NCI-H2081 treated with DMSO at 0.1 percent for 48 hours (cell line): Measurements from ENCODE around the gene INPP5F.
"Not testable (repeated sequence)": the region's sequence is repeated elsewhere in the genome, so short reads cannot be mapped to it uniquely, and the experiment has no call there.

Source experiments
- DNase-seq: peaks from one replicate; lab custom pipeline; 2025; lab: John Stamatoyannopoulos, UW

Gene INPP5F

GRCh38 chr10:119707331-119707730, 18.5 kb upstream of the INPP5F start:
- DNase-seq, result not testable (repeated sequence)

DNA sequence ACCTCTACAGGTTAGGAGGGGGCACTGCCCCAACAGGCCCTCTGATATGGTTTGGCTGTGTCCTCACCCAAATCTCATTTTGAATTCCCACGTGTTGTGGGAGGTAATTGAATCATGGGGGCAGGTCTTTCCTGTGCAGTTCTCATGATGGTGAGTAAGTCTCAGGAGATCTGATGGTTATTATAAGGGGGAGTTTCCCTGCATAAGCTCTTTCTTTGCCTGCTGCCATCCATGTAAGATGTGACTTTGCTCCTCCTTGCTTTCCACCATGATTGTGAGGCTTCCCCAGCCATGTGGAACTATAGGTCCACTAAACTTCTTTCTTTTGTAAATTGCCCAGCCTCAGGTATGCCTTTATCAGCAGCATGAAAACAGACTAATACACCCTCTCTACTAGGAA, 14.9 kb upstream of the INPP5F start:
- not testable (repeated sequence) for DNase-seq

DNA sequence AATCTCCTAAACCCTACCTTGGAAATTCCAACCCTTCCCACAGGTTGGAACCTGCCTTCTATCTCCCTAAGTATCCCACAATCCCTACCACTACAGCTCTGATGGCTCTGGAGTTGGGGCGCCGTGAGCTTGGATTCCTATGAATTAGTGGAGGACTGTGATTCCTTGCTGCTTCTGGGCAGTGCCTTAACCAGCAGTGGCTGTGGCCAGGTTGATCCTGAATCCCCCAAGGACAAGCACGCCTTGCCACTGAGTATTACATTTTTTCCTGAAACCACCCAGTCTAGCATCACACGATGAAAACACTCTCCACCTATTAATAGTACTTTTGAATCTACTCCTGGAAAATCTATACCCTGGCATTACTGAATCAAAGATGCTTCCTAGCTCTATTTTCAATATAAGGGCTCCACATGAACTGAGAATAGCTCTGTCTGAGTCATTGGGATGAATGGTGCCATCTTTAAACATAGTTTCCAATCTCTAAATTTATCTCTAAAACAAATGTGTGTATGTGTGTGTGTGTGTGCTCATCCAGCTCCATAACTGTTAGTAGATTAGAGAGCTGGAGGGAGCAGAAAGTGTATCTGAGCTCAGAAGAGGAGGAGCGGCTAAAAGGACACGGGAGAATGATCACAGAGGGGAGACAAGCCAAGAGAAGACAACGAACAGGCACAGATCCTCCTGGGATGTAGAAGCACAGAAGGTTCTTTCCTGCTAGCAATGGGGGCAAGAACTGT, 11.9 kb upstream of the INPP5F start:
- DNase-seq, result no peak

- no peak for DNase-seq
Measured at GRCh38 chr10:119714484-119714816, 11.4 kb upstream of the INPP5F start.

- no peak for DNase-seq
Measured at GRCh38 chr10:119715628-119716505, 10.0 kb upstream of the INPP5F start.

- DNase-seq, result no peak
Measured at GRCh38 chr10:119723161-119723560, 2.7 kb upstream of the INPP5F start.

DNA sequence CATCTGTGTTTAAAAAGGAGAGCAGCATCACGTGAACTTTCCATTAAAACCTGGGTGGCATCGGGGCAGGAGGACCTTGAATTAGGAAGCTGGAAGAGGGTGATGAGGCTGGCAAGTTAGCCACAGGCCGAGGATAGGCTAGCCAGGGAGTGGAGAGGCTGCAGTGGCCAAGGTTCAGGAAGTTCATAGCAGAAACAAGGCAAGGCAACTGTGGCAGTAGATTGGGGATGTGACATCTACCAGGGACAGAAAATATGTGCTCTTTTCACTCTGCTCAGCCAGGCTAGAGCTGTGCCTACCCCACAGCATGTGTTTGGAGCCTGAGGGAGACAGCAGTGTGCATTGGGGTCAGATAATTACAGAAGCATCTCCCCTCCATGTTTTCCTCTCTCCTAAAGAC, 2.2 kb upstream of the INPP5F start:
- DNase-seq, result no peak

- no peak for DNase-seq
Measured at GRCh38 chr10:119724593-119725516, 995 bp upstream of the INPP5F start.

- DNase-seq, result no peak
Measured at GRCh38 chr10:119725517-119725827, 378 bp upstream of the INPP5F start.

DNA sequence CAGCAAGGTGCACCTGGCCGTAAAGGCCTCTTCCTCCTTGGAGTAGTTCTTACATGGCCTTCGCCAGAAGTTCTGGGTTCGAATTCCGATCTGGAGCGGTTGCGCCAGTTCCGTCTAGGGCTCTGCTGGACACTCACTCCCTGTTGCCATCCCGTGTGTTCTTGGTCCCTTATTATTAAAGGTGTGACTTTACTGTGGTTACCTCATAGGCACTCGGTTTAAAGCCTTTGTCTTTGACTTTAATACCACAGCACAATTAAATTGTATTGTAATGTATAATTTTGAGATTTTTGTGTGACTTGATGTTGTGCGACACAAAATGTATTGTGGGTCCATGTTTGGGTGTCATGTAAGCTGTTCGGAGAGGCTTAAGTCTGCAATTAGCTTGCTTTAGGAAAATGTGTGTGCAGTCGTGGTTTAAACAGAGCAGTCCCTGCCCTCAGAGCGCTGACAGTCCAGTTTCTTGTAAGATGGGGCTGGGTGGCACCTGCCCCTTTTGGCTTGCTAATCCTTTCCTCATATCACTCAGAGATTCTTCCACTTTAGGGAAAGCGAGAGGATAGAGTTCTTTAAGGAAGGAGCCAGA, 919 bp downstream of the INPP5F start:
- DNase-seq, result no peak

DNA sequence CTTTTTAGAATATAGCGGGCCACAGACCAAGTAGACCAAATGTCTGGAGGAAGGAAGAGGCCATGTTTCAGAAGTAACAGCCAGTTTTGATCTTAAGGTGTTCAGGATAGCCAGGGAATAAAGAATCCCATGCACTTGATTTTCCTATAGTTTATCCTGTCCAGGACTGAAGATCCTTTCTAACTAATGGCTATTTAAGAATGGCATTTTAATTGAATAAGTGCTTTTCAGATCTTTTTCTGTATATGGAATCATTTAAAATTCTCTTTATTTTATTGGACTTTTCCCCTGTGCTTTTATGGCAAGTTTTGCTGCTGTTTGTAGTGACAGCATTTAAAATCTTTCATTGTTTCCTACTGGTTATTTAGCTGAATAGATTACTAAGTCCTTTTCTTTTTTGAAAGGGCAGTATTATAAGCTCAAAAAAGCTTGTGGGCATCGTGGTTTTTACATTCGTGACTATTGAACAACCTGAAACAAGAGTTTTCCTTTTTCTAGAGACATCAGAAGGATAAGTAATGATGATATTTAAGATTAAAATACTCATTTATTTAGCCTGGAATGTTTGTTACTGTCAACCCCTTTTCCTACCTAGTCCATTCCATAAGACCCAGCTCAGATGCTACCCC, 2.4 kb downstream of the INPP5F start:
- no peak for DNase-seq

DNA sequence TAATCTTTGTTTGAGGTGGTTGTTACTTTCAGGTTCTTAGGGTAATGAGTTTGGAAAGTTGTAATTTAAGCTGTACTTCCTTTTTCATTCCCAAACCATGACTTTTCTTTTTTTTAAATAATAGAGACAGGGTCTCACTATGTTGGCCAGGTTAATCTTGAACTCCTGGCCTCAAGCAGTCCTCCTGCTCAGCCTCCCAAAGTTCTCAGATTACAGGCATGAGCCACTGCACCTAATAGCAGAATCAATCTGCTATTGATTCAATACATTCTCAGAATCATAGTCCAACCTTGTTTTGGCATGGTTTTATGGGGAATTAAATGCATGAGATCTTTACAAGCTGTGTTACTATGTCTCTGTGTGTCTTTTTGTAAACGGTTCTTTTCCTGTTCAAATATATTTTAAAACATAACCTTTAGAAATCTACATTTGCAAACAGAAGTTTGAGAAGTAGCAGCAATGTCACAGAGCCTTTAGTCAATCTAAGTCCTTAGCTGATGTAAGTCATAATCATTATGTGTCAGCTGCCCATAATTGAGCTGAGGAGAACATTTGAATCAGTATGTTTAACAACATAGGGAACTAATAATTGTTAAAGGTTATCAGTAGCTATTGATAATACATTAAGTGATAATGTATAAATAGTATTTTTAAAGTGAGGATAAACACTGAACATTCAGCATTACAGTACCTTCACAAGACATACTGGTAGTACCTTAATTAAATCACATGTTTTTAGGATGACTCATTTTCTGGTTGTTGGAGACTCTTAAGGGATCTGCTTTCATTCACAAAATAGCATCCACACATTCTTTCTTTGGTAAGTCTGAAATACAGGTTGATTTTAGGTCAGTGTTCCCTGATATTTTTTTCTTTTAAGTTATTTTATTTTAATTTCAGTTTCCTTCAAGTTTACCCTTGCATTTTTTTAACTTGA, 8.8 kb downstream of the INPP5F start:
- no peak for DNase-seq

DNA sequence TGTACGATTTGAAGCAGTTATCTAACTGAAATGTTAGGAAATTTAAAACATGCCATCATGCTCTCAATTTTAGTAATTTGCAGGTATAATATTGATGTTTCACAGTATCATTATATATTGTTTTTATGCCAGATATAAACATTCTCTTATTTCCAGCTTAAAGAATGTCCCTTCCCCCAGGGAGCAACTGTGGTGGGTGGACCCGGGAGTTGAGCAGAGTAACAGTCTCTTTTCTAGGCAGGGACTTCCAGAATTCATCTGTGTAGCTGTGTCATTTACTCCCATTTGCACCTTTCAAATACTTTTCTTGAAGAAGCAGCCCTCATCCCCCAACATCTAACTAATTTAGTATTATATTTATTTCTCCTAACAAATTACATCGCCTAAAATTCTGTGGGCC, 9.6 kb downstream of the INPP5F start:
- DNase-seq, result no peak

DNA sequence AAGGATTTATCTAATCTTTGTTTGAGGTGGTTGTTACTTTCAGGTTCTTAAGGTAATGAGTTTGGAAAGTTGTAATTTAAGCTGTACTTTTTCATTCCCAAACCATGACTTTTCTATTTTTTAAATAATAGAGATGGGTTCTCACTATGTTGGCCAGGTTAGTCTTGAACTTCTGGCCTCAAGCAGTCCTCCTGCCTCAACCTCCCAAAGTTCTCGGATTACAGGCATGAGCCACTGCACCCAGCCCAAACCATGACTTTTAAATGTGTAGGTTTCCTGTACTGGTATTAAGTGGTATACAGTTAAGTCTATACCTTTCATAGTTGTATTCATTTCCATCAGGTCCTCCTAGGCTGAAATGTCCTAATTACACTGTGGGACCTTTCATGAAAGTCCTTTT, 10.4 kb downstream of the INPP5F start:
- DNase-seq, result no peak

DNA sequence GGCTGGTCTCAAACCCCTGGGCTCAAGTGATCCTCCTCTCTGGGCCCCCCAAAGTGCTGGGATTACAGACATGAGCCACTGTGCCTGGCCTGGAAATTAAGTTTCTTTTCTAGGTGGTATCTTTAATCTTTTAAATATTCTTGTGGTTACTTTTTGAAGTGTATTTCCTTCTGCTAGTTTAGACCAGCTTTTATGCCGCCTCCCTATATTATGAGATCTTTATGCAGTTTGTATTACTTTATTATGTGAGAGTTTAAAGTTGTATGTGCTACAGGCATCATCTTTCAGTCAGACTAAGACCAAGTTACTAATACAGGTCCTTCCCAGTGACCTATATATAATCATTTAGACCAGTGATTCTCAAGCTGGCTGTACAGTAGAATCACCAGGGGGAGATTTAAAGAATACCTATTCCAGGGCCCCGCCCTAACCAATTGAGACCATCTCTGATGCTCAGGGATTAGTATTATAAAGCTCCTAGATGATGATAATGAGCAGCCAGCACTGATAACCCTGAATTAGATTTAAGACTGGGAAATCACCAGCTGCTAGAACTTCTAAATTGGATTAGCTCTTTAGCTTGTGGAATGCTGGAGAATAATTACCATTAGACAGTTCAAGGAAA, 11.3 kb downstream of the INPP5F start:
- DNase-seq, result no peak

DNA sequence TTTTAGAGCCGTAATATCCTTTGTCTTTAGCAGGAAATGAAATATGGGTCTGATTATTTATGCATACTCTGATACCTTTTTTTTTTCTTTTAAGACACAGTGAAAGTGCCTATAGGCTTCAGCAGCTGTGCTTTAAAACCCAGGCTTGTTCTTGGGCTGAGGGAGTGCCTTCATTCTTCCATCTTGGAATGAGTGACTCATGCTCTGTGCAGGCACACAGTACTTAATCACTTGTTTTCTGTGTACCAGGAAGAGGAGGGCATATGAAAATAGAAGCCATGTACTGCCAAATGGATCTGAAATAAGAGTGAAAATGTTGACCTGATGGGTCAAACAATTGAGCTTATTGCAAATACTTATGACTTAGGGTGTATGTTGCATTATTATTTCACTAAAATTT, 12.0 kb downstream of the INPP5F start:
- DNase-seq, result no peak

- no peak for DNase-seq
Measured at GRCh38 chr10:119738962-119739361, 13.1 kb downstream of the INPP5F start.

DNA sequence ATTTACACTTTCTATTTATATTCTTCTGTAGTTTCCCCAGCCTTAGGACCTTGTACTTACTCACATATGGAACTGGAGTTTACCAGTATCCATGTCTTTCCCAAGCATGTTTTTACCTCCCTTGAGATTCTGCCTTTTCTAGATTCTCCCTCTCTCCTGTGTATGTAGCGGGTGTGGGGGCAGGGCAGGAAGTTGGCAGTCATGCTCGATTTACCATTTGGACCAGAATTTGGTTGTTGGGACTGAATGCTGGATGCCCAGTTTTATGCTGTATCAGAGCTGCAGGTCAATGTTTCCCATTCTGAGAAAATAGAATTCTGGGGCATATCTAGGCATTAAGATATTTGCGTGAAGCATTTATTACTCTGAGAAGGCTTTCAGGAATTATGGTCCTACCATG, 14.2 kb downstream of the INPP5F start:
- DNase-seq, result no peak

- DNase-seq, result no peak
Measured at GRCh38 chr10:119742947-119743648, 17.2 kb downstream of the INPP5F start.

DNA sequence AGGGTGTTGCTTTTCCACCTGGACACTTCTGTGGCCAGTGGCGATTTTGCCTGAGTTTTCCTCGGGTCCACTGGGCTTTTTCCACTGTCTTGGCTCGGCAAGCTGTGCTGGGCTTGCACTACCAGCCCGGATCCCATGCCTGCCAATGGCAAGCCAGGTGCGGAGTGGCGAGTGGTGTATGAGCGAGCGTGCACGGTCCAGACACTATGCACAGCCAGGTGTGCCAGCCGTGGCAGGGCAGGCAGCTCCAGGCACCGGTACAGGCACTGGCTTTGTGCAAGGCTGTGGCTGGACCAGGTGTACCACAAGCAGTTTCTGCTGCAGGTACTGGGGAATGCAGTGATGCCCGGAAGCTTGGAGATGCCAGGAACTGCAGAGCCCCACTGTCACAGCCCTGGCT, 22.1 kb downstream of the INPP5F start:
- no peak for DNase-seq
